ENCODE data around the gene CFHR5.
"Not testable (repeated sequence)": the region's sequence is repeated elsewhere in the genome, so short reads cannot be mapped to it uniquely, and the experiment has no call there.

The CFHR5 gene

GRCh38 chr1:196977278-196977677 is at the start of gene CFHR5:
Gene CFHR5, plus strand, starts transcription at chr1:196977556. Its CDS starts 109 bp downstream, at chr1:196977665.
- no peak for DNase-seq (ENCODE audit: low read depth)

- DNase-seq (ENCODE audit: low read depth): not testable (repeated sequence)
Measured at GRCh38 chr1:196932853-196933252, 44.5 kb upstream of the CFHR5 start.

GRCh38 chr1:196933531-196934189 is 43.7 kb upstream of the CFHR5 start:
- DNase-seq (ENCODE audit: low read depth): no peak

- not testable (repeated sequence) for DNase-seq (ENCODE audit: low read depth)
Measured at GRCh38 chr1:196941474-196941873, 35.9 kb upstream of the CFHR5 start.

- not testable (repeated sequence) for DNase-seq (ENCODE audit: low read depth)
Measured at GRCh38 chr1:196943568-196943967, 33.8 kb upstream of the CFHR5 start, which contains the start of gene CFHR2. Gene CFHR2, plus strand, starts transcription at chr1:196943738. Its CDS starts 143 bp downstream, at chr1:196943881.

GRCh38 chr1:196951711-196952394 is 25.5 kb upstream of the CFHR5 start:
- DNase-seq (ENCODE audit: low read depth): peak; percentile 12

- no peak for DNase-seq (ENCODE audit: low read depth)
Measured at GRCh38 chr1:196954778-196955177, 22.6 kb upstream of the CFHR5 start.

- DNase-seq (ENCODE audit: low read depth): no peak
Measured at GRCh38 chr1:196955926-196956325, 21.4 kb upstream of the CFHR5 start.

- no peak for DNase-seq (ENCODE audit: low read depth)
Measured at GRCh38 chr1:196960854-196961253, 16.5 kb upstream of the CFHR5 start.

GRCh38 chr1:196970182-196970581 is 7.2 kb upstream of the CFHR5 start:
- no peak for DNase-seq (ENCODE audit: low read depth)

GRCh38 chr1:196976278-196976677 is 1.1 kb upstream of the CFHR5 start:
- no peak for DNase-seq (ENCODE audit: low read depth)

- DNase-seq (ENCODE audit: low read depth): no peak
Measured at GRCh38 chr1:196980859-196981258, 3.5 kb downstream of the CFHR5 start.

GRCh38 chr1:196982247-196982646 is 4.9 kb downstream of the CFHR5 start:
- not testable (repeated sequence) for DNase-seq (ENCODE audit: low read depth)

GRCh38 chr1:196991919-196992651 is 14.7 kb downstream of the CFHR5 start:
- peak; percentile 6 for DNase-seq (ENCODE audit: low read depth)

GRCh38 chr1:196993916-196994315 is 16.6 kb downstream of the CFHR5 start:
- no peak for DNase-seq (ENCODE audit: low read depth)

- DNase-seq (ENCODE audit: low read depth): peak; percentile 66
Measured at GRCh38 chr1:196997423-196997822, 20.1 kb downstream of the CFHR5 start.

GRCh38 chr1:197001828-197002227 is 24.5 kb downstream of the CFHR5 start:
- DNase-seq (ENCODE audit: low read depth): no peak

- DNase-seq (ENCODE audit: low read depth): no peak
Measured at GRCh38 chr1:197003132-197003531, 25.8 kb downstream of the CFHR5 start.

- DNase-seq (ENCODE audit: low read depth): no peak
Measured at GRCh38 chr1:197008861-197009260, 31.5 kb downstream of the CFHR5 start.

- no peak for DNase-seq (ENCODE audit: low read depth)
Measured at GRCh38 chr1:197011614-197012013, 34.3 kb downstream of the CFHR5 start.

- DNase-seq (ENCODE audit: low read depth): no peak
Measured at GRCh38 chr1:197013234-197013633, 35.9 kb downstream of the CFHR5 start.

- no peak for DNase-seq (ENCODE audit: low read depth)
Measured at GRCh38 chr1:197016751-197017150, 39.4 kb downstream of the CFHR5 start.
